Activated CD8-positive, alpha-beta memory T cell treated with anti-CD3 and anti-CD28 coated beads for 48 hours (primary cell): ENCODE data around the gene NPDC1.

ENCODE experiments used
- DNase-seq, 3 experiments: peaks; one replicate each; pipeline ENCODE4 v3.0.0-alpha.2; 2020; ENCODE audit warnings: low read depth in 2 of 3, low spot score in 2 of 3

The NPDC1 gene, protein sequence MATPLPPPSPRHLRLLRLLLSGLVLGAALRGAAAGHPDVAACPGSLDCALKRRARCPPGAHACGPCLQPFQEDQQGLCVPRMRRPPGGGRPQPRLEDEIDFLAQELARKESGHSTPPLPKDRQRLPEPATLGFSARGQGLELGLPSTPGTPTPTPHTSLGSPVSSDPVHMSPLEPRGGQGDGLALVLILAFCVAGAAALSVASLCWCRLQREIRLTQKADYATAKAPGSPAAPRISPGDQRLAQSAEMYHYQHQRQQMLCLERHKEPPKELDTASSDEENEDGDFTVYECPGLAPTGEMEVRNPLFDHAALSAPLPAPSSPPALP

DNA sequence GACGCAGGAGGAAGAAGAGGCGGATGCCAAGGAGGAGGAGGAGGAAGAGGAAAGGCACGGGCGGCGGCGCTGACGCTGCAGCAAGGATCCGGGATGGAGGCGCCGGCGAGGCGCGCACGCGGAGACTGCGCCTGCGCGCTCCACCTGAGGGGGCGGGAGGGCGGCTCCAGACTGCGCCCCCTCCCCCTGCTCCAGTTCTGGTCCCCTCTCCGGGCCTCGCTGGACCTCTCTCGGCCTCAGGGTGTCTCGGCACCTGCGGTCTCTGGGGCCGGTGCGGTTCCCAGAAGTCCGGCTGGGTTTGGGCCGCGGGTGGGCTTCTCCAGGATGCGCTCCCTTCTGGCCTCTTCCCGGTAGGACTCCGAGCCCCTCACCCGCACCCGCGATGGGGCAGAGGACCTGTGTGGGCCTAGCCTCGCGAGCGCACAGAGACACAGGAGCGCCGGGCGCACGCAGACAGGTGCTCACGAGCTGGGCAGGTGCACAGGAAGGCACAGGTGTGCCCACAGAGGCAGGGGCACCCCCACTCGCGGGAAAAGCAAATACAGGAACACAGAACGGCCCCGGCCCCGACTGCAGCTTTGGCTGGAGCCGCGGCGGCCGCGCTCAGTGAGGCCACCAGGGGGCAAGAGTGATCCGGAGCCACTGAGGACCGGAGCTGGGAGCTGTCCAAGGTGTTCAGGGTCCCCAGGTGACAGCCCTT, at the start of gene NPDC1:
Gene NPDC1 (minus strand): TSS at position 90 of the 700 bp plus-strand sequence. CDS start 188 bp downstream, outside the sequence.
- DNase-seq = peak; percentile 56 to 66 (median 65)

DNA sequence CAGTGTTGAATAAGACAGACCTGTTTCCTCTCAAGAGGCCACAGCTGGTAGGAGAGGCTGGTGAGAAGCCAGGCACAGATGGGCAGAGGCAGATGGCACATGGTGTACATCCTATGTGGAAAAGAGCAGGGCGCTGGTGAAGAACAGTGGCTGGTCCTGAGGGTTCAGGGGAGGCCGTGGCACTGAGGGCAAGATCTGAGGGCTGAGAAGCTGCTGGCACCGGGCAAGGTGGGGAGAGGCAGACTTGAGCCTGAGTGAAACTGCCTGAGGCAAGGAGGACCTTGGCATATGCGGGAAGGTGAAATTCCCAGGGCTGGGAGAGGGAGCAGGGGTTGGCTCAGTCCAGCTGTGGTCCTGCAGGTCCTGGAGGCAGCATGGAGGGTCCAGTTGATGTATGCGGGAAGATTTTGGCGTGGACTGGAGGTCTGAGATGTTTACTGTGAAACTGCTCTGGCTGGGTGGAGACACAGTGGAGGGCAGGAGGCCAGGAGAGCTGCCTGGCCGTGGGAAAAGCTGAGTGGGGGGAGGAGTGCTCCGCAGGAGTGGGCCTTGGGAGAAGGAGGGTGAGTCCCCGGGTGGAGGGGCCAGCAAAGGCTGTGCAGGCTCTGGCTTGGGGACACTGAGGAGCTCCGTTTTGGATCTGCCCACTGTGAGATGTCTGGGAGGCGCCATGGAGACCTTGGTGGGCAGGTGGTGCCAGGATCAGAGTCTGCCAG, 43.4 kb upstream of the NPDC1 start:
- no peak for DNase-seq

DNA sequence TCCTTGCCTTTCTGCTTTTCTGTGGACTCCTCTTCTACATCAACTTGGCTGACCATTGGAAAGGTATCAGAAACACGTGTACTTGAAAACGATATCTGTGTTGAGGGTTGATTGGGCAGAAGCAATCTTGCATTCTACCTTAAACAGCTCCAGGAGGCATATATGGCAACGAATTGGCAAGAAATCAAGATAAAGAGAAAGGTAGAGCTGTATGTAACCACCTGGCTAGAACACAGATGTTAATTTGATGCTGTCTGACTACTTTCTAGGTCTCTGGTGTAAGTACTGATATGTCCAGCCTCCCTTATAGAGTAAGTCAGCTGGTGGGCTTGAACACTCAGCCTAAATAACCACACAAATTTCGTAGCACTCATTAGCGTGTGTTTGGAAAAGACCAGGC, 42.1 kb upstream of the NPDC1 start:
- DNase-seq = no peak

DNA sequence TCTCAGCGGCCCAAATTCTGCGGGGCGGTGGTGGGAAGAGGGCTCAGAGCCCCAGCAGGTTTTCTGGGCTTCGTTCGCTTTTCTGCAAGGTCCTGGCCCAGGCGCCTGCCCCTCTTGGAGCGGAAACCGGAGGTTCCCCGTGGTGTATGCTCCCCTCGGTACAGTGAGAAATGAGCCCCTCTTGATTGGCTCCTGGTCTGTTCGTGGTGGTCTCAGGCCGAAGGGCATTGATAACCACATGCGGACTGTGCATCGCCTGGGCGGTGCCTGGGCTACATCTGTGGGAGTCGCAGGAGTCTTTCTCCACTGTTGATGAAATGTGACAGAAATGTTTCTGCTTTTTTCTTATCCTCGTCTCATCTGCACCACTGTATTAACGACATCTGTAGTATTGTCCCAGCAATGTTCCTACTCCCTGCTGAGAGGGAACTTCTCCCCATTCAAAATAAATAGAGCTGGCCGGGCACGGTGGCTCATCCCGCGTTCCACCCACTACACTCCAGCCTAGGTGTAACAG, 41.5 kb upstream of the NPDC1 start:
- DNase-seq = no peak

DNA sequence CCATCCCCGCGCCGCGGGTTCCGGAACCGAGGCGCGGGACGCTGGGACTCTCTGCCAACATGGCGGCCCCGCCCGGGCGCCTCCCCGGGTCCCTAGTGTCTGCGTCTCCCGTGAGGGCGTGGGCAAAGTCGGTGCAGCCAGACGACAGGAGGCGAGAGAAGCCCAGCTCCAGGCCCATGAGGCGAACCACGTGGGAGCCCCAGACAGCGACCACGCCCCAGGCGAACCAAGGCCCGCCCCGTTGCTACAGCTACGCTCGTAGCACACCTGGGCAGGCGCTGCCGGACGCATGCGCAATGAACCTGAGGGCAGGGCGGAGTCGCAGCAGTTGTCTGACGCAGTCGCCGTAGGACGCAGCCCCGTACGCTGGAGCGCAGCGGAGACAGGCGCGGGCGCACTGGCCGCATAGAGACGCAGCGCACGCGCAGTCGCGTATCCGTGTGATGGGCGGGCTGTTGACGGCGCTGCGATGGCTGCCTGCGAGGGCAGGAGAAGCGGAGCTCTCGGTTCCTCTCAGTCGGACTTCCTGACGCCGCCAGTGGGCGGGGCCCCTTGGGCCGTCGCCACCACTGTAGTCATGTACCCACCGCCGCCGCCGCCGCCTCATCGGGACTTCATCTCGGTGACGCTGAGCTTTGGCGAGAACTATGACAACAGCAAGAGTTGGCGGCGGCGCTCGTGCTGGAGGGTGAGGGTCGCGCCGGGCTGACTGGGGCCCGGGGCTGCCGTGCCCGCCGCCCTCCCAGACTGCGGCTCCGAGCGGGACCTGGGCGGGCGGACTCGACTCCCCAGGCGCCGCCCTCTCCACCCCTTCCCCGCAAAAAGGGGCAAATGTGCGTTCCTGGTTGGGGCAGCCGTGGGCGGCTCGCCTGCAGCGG, 40.8 kb upstream of the NPDC1 start, which contains the start of gene MAN1B1:
Gene MAN1B1 (plus strand): TSS at position 455 of the 878 bp plus-strand sequence. CDS start 15 bp downstream, at position 470.
- DNase-seq = peak; percentile 95 to 99 (median 97)

DNA sequence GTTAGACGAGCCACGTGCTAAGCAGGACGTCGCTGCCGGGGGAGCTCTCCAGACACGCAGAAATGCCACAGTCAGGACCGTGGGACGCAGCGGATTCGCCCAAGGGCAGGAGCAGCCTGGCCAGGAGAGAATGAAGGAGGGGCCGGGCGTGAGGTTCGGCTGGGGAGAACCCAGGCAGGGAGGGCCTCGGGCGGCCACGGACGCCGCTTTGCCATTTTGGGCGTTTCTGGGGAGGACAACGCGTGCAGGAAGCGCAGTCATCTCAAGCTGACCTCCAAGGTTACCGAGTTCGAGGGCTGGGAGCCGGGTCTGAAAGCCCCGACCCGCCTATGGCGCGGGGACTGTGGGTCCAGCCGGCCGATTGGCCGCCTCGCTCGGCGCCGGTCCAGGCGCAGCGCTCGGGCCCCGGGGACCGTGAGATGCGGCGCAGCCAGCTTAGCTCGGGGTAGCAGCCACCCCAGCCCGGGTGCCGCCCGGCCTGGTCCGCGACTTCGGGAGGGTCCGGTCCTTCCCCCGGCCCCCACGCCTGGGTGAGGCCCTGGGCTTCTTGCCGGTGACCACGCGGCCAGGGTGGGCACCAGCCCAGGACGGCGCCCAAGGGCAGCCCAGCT, 40.0 kb upstream of the NPDC1 start:
- DNase-seq = no peak

DNA sequence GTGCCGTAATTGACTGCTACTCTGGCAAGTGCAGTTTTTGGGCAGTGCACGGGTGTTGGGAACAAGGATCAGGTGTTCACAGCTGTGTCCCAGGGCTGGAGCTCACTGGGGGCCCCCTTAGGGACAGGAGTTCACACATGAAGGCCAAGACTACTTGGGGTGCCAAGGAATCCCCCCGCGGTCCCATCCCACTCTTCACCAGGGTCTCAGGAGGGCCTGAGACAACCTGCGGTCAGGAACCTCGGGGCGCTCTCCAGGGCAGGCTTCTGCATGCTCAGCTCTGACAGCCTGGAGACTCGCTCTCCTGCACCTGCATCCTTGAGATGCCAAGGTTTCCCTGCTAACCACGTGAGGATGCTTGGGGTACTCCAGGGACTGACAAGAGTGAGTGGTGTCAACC, 38.5 kb upstream of the NPDC1 start:
- no peak for DNase-seq

DNA sequence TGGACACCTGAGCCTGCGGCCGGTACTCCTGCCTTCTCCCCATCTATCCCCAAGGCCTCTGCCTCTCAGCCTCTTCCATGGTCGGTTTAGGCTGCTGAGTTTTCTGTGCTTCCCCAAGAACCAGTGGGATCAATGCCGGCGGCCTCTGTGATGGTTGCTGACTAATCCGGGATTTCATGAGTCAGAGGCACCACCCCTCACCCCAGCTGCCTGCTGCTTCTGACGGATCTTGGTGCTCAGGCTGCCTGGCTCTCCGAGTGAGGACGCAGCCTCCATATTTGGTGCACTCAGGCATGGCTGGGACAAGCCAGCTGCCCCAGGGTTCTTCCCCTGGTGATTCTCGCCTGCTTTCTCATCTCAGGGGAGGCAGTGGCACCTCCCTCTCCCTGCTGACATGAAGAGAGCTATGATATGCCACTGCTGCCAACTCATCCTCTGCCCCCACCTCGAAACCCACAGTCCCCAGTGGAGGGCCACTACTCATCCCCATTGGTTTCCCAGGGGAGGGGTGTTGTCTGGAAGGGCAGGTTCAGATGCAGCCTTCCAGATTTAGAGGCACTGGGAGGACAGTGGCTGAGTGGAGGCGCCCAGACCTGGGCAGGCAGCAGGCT, 37.5 kb upstream of the NPDC1 start:
- DNase-seq = no peak

DNA sequence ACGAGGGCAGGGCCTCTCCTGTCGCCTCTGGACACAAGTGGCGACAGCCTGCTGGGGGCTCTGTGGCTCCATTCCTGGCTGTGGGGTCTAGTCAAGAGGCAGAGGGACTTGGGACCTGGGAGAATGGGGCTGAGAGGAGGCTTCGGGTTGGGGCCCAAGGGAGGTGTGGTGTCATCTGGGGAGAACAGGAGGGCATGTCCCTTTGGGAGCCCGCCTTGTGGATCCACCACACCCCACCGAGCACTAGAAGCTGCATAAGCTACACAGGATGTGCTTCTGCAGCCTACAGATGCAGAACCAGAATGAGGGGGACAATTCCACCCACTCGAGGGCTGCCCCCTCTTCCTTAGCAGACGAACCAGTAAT, 36.9 kb upstream of the NPDC1 start:
- DNase-seq = no peak

DNA sequence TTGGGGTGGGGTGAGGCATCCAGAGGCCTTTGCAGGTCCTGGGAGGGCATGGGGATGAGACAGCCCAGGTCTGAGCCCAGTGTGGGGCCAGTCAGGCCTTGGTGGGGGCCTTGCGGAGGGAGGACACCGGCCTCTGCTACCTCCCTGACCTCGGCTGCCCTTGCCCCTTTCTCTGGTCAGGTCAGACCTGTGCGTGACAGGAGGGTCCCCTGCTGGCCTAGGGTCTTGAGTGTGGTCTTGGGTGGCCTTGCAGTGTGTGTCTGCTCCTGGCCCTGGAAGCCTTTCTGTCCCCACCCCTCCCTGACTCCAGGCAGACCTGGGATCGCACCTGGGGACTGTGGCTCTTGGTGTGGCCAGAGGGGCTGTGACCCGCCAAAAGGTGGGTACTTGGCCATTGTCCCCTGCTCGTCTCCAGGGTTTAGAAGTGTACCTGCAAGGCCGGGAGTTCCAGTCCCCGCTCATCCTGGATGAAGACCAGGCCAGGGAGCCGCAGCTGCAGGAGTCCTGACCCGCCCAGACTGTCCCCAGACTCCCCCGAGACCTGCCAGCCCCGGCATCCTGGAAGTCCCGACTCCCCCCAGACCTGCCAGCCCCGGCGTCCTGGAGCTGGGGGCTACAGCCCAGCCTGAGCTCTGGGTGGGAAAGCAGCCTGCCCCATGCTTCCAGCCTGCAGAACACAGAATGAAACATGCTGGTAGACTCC, 36.4 kb upstream of the NPDC1 start:
- DNase-seq = no peak

DNA sequence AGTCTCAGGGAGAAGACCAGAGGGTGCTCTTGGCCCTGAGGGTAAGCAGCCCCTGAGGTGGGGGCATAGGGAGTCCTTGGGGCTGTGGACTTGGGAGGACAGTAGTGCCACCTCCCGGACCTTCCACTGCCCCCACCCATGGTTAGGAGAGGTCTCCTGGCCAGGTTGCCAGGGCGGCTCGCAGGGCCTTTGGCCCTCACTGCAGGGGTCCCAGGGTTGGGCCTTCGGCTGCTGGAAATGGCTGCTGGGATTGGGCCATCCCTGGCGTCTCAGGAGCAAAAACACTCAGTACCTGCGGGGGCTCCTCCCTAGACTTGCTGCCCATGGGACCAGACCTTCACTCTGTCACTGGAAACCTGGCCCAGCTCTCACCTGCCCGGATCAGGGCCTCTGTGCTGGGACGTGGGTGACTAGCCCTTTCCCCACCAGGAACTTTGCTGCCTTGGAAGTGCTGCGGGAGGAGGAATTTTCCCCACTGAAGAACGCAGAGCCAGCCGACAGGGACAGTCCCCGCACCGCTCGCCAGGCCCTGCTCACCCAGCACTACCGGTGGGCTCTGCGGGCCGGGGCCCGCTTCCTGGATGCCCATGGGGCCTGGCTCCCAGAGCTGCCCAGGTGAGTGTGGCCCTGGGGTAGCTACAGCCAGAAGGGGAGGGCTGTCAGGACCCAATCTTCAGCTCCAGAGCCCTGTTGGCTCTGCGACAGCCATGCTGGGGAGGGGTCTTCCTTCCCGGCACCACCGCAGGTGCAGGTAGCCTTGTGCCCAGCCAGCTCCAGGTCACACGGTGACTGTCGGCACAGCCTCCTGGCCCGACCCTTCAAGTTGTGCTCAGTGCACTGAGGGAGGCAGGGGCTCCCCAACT, 34.5 kb upstream of the NPDC1 start:
- DNase-seq = no peak

DNA sequence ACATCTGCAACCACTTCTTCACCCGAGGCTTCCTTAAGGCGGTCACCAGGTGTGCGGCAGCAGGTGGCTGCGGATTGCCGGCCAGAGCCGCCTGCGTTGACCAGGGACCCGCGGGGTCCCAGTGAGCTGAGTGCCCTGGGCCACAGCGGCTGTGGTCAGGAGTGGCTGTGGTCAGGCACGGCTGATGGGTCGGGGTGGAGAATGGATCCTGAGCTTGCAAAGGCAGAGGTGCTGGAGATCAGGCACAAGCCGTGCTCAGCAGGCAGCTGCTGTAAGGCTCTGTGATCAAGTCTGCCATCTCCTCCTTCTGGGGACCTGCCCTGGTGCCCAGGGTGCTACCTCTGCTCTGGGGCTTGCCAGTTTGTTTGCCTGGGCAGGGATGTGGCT, 33.4 kb upstream of the NPDC1 start:
- no peak for DNase-seq

DNA sequence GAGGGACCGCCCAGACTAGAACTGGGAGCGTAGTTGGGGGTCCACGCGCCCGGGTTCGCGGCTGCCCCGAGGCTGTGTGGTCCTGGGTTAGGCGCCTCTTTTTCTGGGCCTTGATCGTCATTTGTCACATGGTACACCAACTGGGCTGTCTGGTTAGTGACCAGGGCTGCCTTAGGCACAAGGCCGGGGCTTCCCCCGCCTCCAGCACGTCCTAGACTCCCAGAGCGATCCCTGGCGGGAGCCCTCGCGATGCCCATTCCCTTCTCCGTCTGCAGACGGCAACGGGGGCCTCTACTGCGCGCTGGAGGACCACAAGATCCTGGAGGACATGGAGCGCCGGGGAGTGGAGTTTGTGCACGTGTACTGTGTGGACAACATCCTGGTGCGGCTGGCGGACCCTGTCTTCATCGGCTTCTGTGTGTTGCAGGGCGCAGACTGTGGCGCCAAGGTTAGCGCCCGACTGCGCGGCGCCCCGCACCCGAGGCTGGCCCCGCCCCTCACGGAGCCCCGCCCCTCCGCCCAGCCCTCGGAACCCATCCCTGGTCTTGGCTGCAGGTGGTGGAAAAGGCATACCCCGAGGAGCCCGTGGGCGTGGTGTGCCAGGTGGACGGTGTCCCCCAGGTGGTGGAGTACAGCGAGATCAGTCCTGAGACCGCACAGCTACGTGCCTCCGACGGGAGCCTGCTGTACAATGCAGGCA, 32.9 kb upstream of the NPDC1 start:
- no peak for DNase-seq

DNA sequence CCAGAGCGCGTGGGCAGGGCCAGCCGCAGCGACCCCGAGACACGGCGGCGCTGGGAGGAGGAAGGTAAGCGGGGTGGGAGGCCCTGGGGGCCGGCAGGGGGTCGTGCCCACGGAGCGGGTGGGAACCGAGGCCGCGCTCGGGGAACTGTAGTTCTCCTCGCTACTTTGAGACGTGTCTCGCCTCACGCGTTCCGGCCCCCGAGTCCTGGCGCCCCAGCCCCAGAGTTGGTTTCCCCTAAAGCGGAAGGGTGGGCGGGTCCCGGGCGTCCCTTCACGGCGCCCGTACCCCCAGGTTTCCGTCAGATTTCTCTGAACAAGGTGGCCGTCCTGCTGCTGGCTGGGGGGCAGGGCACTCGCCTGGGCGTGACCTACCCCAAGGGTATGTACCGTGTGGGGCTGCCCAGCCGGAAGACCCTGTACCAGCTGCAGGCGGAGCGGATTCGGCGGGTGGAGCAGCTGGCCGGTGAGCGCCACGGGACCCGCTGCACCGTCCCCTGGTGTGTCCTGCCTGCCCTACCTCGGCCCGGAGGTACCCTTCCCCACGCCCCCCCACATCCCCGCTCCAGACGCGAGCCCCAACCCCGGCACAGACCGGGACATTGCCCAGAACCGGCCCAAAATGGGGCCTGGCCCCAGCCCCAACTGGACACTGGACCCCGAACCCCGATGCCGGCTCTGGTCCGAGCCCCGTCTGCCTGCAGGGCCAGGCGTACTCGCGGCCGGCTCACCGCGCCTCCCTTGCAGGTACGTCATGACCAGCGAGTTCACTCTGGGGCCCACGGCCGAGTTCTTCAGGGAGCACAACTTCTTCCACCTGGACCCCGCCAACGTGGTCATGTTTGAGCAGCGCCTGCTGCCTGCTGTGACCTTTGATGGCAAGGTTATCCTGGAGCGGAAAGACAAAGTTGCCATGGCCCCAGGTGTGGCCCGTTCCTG, 32.0 kb upstream of the NPDC1 start:
- DNase-seq = no peak

DNA sequence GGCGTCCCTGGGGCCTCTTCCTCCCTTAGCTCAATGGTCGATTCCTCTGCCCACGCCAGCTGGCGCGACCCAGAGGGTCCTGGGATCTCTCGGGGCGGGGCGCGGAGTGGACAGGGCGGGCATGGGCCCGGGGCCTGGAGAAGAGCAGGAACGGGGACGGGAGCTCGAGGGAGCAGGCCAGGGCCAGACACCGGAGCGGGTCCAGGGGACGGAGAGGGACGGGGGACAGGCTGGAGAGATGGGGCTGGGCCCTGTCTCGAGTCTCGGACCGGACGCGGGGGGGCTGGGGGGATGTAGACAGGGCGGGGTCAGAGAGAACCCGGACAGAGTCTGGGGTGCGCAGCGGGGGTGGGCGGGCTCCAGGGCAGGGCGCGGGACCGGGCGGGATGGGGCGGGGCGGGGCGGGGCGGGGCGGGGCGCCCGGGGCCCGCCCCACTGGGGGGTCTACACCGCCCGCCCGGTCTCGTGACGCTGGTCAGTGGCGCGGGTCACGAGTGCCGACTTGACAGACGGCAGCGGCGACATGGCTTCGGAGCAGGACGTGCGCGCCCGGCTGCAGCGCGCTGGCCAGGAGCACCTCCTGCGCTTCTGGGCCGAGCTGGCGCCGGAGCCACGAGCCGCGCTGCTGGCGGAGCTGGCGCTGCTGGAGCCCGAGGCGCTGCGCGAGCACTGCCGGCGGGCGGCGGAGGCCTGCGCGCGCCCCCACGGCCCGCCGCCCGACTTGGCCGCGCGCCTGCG, 31.2 kb upstream of the NPDC1 start, which contains the start of gene UAP1L1:
Gene UAP1L1 (plus strand): TSS at position 508 of the 738 bp plus-strand sequence. CDS start 16 bp downstream, at position 524.
- no peak for DNase-seq

DNA sequence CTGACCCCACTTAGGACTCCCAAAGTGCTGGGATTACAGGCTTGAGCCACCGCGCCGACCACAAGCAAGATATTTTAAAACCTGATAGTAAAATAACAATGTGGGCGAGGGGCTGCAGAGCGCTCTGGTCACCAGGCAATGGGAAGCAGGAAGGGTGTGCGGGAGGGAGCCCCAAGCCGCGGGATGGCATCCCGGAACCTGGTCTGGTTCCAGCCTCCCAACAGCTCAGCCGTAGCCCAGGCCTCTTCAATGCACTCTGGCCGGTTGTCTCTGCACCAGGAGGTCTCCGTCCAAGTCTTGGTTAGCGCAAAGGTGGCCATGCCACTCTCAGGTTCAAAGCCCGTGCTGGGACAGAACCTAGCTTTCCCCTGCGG, 30.6 kb upstream of the NPDC1 start:
- DNase-seq = no peak
